ENCODE results near the gene ARSD.

DNA sequence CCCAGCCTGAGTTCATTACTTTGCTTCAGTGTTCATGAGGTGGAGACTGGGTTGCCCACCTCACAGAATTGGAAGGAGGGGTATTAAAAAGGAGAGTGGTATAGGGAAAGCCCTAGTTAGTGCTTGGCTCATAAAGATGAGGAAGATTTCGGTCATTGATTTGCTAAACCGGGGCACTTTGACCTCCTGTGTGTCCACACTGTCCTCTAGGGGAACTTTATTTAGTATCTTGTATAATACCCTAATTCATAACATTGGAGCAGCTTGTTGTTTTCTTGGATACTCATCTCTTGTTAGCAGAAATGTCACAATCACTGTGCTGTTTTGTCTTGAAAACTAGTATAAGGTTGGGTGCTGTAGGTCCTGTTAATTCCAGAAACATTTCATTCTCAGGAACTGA lies 50.6 kb downstream of the ARSD start:
- TF ChIP-seq, protein P1, sequence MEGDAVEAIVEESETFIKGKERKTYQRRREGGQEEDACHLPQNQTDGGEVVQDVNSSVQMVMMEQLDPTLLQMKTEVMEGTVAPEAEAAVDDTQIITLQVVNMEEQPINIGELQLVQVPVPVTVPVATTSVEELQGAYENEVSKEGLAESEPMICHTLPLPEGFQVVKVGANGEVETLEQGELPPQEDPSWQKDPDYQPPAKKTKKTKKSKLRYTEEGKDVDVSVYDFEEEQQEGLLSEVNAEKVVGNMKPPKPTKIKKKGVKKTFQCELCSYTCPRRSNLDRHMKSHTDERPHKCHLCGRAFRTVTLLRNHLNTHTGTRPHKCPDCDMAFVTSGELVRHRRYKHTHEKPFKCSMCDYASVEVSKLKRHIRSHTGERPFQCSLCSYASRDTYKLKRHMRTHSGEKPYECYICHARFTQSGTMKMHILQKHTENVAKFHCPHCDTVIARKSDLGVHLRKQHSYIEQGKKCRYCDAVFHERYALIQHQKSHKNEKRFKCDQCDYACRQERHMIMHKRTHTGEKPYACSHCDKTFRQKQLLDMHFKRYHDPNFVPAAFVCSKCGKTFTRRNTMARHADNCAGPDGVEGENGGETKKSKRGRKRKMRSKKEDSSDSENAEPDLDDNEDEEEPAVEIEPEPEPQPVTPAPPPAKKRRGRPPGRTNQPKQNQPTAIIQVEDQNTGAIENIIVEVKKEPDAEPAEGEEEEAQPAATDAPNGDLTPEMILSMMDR (IDR thresholded peaks at IDR 0.05), result no peak
- TF ChIP-seq POLR2A (IDR thresholded peaks at IDR 0.05), result no peak

All from lower leg skin (tissue), 3 donors.